ENCODE measurements around the gene CBFA2T2. TPM values are rescaled to one million over a fixed set of nuclear protein-coding genes. Genes with fewer than 3 reads are reported as not detected.
"Not testable (repeated sequence)": the region's sequence is repeated elsewhere in the genome, so short reads cannot be mapped to it uniquely, and the experiment has no call there.

CBFA2T2 gene
- total RNA-seq, 3 donors from 2014 or later: 6.6 to 7.9 (median 7.5) TPM

DNA sequence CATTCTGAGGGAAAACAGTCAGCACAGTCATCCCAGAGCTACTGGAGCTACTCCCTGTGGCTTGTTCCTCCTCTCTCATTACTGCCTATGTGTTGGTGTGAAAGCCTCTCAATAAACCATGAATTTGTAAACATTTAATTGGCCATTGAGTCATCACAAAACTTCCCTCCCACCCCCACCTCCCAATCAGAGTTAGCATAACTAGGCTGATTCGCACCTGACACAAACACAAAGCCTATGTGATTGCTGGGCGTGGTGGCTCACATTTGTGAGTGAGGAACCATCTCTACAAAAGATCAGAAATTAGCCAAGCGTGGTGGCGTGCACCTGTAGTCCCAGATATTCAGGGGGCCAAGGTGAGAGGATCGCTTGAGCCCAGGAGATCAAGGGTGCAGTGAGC lies 29.2 kb upstream of the CBFA2T2 start:
- no peak overlapping the region for H3K4me3 Mint-ChIP-seq
- H3K36me3 Mint-ChIP-seq (ENCODE audit: insufficient read depth): no peaks in the 10 kb centered on the region
- no peaks in the 10 kb centered on the region for H3K9me3 Mint-ChIP-seq
- H3K27me3 Mint-ChIP-seq (ENCODE audit: low read depth): no peaks in the 10 kb centered on the region
- no peak for DNase-seq
- no peaks in the 10 kb centered on the region for H3K4me1 Mint-ChIP-seq (ENCODE audit: low read depth)
- ATAC-seq: no peak

DNA sequence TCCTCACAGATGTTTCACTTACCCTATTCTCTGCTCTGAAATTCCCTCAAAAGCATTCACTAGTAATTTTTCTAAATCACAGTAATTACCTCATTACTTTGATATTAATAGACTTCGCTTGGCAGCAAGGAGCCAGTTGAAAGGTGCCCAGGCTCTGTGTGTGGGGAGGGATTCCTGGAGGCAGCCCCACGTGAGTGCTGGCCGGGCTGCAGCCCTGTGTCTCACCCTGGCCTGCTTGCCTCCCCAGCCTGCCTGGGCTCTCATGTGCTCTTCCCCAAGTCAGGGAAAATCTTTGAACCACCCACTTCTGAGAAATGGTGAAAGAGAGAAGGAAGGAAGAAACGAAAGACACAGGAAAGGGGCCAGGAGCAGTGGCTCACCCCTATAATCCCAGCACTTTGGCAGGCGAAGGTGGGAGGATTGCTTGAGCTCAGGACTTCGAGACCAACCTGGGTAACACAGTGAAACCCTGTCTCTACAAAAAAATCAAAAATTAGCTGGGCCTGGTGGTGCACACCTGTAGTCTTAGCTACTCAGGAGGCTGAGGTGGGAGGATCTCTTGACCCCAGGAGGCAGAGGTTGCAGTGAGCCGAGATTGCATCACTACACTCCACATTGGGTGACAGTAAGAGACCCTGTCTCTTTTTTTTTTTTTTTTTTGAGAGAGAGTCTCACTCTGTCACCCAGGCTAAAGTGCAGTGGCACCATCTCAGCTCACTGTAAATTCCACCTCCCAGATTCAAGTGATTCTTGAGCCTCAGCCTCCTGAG lies 26.4 kb upstream of the CBFA2T2 start:
- no peaks in the 10 kb centered on the region for H3K4me1 Mint-ChIP-seq (ENCODE audit: low read depth)
- no peak overlapping the region for H3K4me3 Mint-ChIP-seq
- DNase-seq (no peak), ATAC-seq (no peak)
- no peaks in the 10 kb centered on the region for H3K36me3 Mint-ChIP-seq (ENCODE audit: insufficient read depth)
- no peaks in the 10 kb centered on the region for H3K9me3 Mint-ChIP-seq
- H3K27me3 Mint-ChIP-seq (ENCODE audit: low read depth): no peaks in the 10 kb centered on the region

DNA sequence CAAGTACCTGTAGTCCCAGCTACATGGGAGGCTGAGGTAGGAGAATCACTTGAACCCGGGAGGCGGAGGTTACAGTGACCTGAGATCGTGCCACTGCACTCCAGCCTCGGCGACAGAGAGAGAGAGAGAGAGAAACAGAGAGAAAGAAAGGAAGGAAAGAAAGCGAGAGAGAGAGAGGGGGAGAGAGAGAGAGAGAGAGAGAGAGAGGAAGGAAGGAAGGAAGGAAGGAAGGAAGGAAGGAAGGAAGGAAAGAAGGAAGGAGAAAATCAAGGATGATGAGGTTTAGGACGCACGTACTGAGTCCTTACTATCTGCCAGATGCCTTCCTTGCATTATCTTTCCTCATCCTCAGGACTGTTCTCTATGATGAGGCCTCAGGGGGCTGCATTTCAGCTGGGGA lies 25.1 kb upstream of the CBFA2T2 start:
- not testable (repeated sequence) for H3K36me3 Mint-ChIP-seq (ENCODE audit: insufficient read depth); DNase-seq

DNA sequence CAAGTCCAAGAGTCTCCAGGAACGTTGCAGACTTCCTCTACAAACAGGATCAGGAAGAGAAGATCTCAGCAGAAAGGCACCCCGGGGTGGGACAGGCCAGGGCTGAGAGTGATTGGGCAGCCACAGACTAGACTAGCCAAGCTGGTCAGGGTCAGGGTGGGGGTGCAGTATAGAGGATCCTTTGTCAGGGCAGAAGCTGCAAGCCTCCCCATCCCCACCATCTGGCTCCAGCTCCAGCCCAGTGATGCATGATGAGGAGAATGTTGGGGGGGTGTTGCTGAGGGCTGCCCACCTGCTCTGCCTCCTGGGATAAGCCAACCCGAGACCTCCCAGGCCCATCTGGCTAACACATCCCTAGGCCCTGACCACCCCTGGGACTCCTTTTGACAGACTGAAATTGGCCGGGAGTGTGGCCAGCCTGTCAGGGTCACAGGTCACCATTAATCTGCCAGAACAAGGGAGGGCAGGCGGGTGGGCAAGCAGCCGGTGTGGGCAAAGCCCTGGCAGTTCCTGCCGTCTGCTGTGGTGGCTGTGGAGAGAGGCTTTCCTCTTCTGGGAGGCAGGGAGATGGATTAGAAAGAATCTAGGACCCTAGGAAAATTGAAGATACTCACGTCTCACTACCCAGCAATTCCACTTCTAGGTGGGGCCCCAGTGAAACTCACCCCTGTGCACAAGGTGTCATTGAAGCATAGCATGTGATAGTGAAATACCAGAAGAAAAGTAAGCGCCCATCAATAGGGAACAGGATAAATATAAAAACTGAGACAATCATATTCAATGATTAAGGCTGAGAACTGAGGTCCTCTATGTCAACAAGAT lies 24.2 kb upstream of the CBFA2T2 start:
- DNase-seq (no peak), ATAC-seq (no peak)
- Mint-ChIP-seq H3K4me3 (no peak overlapping the region), H3K36me3 (ENCODE audit: insufficient read depth) (no peaks in the 10 kb centered on the region), H3K4me1 (ENCODE audit: low read depth) (no peaks in the 10 kb centered on the region), H3K9me3 (no peaks in the 10 kb centered on the region), H3K27me3 (ENCODE audit: low read depth) (no peaks in the 10 kb centered on the region)

More for the DNA sequence above, 25.1 kb upstream of the CBFA2T2 start:
- not testable (repeated sequence) for H3K4me1 Mint-ChIP-seq (ENCODE audit: low read depth); H3K4me3 Mint-ChIP-seq; H3K9me3 Mint-ChIP-seq; H3K27me3 Mint-ChIP-seq (ENCODE audit: low read depth); ATAC-seq

DNA sequence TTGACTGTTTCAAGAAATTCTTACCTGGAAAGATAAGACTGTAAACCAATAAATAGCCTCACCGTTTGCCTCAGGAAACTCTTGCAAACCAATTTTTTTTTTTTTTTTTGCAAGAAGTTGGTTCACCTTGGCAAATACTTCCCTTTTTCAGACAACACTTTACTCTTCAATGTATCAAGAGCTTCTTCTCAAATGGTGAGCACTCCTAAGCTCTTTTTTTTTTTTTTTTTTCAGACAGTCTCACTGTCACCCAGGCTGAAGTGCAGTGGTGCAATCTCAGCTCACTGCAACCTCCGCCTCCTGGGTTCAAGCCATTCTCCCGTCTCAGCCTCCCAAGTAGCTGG lies 23.6 kb upstream of the CBFA2T2 start:
- H3K4me3 Mint-ChIP-seq: no peak overlapping the region
- H3K27me3 Mint-ChIP-seq (ENCODE audit: low read depth): no peaks in the 10 kb centered on the region
- ATAC-seq (no peak), DNase-seq (no peak)
- no peaks in the 10 kb centered on the region for H3K4me1 Mint-ChIP-seq (ENCODE audit: low read depth)
- H3K9me3 Mint-ChIP-seq: no peaks in the 10 kb centered on the region
- no peaks in the 10 kb centered on the region for H3K36me3 Mint-ChIP-seq (ENCODE audit: insufficient read depth)

DNA sequence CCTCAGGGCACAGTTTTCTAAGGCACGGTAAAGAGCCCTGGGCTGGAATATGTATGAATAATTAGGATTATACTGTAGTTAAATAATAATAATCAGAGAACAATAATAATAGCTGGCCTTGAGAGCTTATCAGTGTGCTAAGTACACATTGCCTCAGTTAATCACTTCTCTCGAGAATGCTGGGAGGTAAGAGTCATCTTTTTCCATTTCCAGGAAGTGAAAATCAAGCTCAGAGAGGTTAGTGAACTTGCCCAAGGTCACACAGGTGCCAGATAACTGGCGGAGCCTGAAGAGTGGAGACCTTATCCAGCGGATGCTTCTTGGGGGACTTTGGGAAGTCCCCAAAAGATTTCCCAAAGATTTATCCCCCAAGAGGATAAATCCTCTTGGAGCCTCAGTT lies 19.4 kb upstream of the CBFA2T2 start:
- ATAC-seq: no peak
- H3K9me3 Mint-ChIP-seq: no peaks in the 10 kb centered on the region
- H3K4me1 Mint-ChIP-seq (ENCODE audit: low read depth): no peaks in the 10 kb centered on the region
- no peaks in the 10 kb centered on the region for H3K36me3 Mint-ChIP-seq (ENCODE audit: insufficient read depth)
- H3K27me3 Mint-ChIP-seq (ENCODE audit: low read depth): no peaks in the 10 kb centered on the region
- no peak for DNase-seq
- no peak overlapping the region for H3K4me3 Mint-ChIP-seq

DNA sequence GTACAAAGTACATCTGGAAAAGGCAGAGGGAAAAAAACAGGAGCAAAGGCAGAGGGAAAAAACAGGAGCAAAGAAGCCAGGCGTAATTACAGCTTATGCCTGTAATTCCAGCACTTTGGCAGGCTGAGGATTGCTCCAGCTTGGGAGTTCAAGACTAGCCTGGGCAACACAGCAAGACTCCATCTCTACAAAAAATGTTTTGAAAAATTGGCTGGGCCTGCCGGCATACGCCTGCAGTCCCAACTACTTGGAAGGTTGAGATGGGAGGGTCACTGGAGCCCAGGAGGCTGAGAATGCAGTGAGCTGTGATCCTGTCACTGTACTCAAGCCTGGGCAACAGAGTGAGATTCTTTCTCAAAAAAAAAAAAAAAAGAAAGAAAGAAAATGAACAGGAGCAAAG lies 19.0 kb upstream of the CBFA2T2 start:
- no peaks in the 10 kb centered on the region for H3K4me1 Mint-ChIP-seq (ENCODE audit: low read depth)
- no peaks in the 10 kb centered on the region for H3K9me3 Mint-ChIP-seq
- ATAC-seq (no peak), DNase-seq (no peak)
- no peaks in the 10 kb centered on the region for H3K36me3 Mint-ChIP-seq (ENCODE audit: insufficient read depth)
- no peaks in the 10 kb centered on the region for H3K27me3 Mint-ChIP-seq (ENCODE audit: low read depth)
- H3K4me3 Mint-ChIP-seq: no peak overlapping the region

DNA sequence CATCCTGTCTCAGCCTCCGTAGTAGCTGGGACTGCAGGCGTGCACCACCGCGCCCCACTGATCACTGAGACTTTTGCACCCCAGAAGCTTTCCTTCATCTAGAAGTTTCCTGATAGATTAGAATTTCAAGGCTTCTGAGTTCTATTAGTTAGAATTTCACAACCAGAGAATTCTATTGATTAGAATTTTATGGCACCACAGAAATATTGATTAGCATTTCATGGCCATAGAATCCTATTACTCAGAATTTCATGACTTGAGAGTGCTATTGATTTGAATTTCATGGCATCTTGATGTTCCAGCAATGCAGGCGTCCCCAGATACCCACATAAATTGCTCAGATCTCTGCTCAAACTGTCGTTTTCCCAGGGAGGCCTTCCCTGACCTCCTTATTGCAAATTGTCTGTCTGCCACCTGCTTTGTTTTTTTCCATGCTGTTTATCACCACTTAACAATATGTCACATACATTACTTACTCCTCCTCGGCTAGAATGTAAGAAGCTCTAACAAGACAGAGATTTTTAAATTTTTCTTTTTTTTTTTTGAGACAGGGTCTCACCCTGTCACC lies 16.9 kb upstream of the CBFA2T2 start:
- no peaks in the 10 kb centered on the region for H3K9me3 Mint-ChIP-seq
- H3K4me3 Mint-ChIP-seq: no peak overlapping the region
- DNase-seq (no peak), ATAC-seq (no peak)
- no peaks in the 10 kb centered on the region for H3K4me1 Mint-ChIP-seq (ENCODE audit: low read depth)
- H3K36me3 Mint-ChIP-seq (ENCODE audit: insufficient read depth): no peaks in the 10 kb centered on the region
- no peaks in the 10 kb centered on the region for H3K27me3 Mint-ChIP-seq (ENCODE audit: low read depth)

DNA sequence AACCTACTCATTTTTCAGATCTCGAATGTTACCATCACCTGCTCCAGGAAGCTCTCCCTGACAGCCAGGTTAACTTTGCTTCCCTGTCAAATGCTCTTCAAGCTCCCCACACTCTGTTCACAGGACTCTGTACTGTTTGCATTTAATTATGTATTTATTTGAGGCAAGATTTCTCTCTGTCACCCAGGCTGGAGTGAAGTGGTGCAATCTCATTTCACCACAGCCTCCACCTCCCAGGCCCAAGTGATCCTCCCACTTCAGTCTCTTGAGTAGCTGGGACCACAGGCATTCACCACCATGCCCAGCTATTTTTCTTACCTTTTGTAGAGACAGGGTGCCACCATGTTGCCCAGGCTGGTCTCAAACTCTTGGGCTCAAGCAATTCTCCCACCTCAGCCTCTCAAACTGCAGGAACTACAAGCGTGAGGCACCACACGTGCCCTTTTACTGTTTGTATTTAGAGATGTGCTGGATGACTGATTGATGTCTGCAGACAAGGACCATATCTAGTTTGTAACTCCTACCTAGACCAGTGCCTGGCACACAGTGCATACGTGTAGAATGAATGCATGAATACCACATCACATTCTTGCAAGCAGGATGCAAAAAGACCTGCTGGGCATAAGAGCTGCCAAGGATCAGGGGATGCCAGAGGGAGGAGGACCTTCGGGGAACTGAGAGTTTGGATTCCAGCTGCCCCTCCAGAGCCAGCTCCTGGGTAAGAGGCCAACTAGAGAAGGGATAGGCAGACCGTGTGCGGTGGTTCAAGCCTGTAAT lies 15.6 kb upstream of the CBFA2T2 start:
- Mint-ChIP-seq H3K4me3 (no peak overlapping the region), H3K4me1 (ENCODE audit: low read depth) (no peaks in the 10 kb centered on the region), H3K36me3 (ENCODE audit: insufficient read depth) (no peaks in the 10 kb centered on the region), H3K27me3 (ENCODE audit: low read depth) (no peaks in the 10 kb centered on the region), H3K9me3 (no peaks in the 10 kb centered on the region)
- DNase-seq: no peak
- ATAC-seq: no peak

DNA sequence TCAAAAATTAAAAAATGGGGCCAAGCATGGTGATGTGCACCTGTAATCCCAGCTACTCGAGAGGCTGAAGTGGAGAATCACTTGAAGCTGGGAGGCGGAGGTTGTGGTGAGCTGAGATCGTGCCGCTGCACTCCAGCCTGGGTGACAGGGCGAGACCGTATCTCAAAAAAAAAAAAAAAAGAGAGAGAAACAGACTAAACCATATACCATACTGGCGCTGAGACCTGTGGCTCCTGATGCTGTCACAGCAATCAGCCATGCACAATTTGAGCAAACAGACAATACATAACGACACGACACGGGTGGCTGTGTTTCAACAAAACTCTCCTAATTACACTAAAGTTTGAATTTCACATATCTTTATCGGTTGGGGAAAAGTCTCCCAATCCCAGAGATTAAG lies 14.9 kb upstream of the CBFA2T2 start:
- H3K4me3 Mint-ChIP-seq: no peak overlapping the region
- ATAC-seq: no peak

DNA sequence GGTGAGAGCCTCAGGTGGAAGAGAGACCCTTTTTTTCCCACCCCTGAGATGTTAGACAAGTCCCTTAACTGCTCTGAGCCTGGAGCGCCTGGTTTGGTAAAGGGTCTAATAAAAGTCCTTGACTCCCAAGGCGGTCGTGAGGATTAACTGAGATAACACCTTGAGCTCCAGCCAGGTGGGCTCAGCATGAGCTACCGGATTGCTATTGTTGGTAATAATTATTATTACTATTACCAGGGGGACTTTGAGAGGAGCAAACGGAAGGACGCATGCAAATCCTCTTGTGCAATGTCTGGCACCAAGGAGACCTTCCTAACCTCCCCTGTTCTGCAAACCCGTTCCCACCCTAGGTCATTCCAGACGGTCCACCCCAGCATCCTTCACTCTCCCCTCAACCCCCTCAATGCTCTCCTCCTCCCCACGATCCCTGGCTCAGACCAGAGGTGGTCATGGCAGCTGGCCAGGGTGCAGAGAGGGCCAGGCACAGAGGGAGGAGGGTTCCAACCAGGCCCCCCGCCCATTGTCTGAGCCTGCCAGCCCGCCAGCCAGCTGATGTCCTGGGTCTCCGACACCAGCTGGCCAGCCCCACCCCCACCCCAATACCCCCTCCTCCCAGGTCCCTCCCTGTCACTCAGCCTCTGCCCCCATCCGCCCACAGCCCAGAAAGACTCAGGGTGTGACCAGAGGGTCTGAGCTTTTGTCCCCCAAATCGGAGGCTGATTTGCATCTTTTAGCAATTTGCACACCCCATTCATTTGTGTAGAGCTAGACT lies 14.3 kb upstream of the CBFA2T2 start:
- H3K27me3 Mint-ChIP-seq (ENCODE audit: low read depth): no peaks in the 10 kb centered on the region
- no peaks in the 10 kb centered on the region for H3K9me3 Mint-ChIP-seq
- H3K36me3 Mint-ChIP-seq (ENCODE audit: insufficient read depth): no peaks in the 10 kb centered on the region
- H3K4me1 Mint-ChIP-seq (ENCODE audit: low read depth): no peaks in the 10 kb centered on the region
- no peak for ATAC-seq
- H3K4me3 Mint-ChIP-seq: no peak overlapping the region
- DNase-seq: no peak

More for the DNA sequence above, 14.9 kb upstream of the CBFA2T2 start:
- Mint-ChIP-seq H3K9me3 (no peaks in the 10 kb centered on the region), H3K36me3 (ENCODE audit: insufficient read depth) (no peaks in the 10 kb centered on the region), H3K27me3 (ENCODE audit: low read depth) (no peaks in the 10 kb centered on the region), H3K4me1 (ENCODE audit: low read depth) (no peaks in the 10 kb centered on the region)
- DNase-seq: no peak

DNA sequence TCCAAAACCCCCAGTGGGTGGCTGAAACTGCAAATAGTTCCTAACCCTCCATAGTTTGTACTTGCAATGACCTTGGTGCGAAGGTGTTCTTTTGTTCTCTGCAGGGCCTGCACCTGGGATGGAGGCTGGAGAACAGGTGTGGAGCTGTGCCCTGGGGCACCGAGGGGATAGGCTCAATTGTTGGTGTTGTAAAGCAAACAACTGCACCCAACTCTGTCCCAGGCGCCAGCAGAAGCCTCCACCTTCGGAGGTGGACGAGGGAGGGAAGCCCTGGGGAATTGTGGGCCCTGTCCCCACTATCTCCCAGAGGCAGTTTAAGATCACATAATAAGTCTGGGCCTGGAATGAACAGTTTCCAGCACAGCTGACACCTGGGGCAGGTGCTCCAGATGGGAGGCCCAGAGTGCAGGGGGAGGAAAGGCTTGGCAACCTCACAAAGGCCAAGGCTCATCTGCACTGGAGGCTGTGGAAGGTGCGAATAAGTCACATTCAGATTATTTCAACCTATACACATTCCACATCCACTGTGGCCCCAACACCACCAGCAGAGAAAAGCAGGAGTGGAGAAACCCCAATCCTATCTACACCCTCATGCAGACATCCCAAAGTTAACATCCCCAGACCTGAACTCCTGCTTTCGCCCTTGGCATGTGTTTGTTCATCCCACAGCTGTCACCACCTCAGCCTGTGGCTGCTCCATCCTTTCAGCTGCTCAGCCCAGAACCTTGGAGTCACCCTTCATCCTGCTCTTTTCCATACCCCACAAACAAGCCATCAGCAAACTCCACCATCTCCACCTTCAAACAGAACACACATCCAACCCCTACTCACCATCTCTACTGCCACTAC lies 12.3 kb upstream of the CBFA2T2 start:
- Mint-ChIP-seq H3K9me3 (no peaks in the 10 kb centered on the region), H3K4me1 (ENCODE audit: low read depth) (no peaks in the 10 kb centered on the region), H3K36me3 (ENCODE audit: insufficient read depth) (no peaks in the 10 kb centered on the region), H3K27me3 (ENCODE audit: low read depth) (no peaks in the 10 kb centered on the region), H3K4me3 (no peak overlapping the region)
- DNase-seq (no peak), ATAC-seq (no peak)

DNA sequence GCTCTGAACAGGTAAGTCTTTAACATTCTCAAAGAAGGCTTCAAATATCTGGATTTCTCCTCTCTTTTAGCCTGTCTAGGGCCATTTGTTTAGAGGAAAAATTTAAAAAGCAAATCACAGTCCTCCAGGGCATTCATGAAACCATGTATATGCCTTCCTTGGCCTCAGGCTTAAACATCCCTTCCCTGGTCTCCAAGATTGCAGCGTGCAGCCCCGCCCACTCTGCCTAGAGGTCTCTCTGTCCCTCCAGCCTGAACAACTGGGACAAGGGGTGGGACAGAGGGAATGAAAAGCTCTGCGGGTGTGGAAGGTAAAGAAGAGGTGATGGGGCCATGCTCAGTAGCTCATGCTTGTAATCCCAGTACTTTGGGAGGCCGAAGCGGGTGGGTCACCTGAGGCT lies 9.8 kb upstream of the CBFA2T2 start:
- H3K36me3 Mint-ChIP-seq (ENCODE audit: insufficient read depth): no peaks in the 10 kb centered on the region
- H3K9me3 Mint-ChIP-seq: no peaks in the 10 kb centered on the region
- no peak overlapping the region for H3K4me3 Mint-ChIP-seq

More for the DNA sequence above, 9.8 kb upstream of the CBFA2T2 start:
- DNase-seq: no peak
- no peaks in the 10 kb centered on the region for H3K4me1 Mint-ChIP-seq (ENCODE audit: low read depth)
- ATAC-seq: no peak
- H3K27me3 Mint-ChIP-seq (ENCODE audit: low read depth): no peaks in the 10 kb centered on the region

Measured in activated T-cell treated with anti-CD3 and anti-CD28 coated beads, Interleukin-2, amount 50 U/mL, for 4 hours (primary cell).